ENCODE results near the gene MRTFA. TPM values are rescaled to one million over a fixed set of nuclear protein-coding genes. Genes with fewer than 3 reads are reported as not detected.

MRTFA gene
- total and polyA plus RNA-seq, 8 donors = 11.1 to 706 (median 61.2) TPM

GRCh38 chr22:40408718-40409612, 227.6 kb downstream of the MRTFA start:
- TF ChIP-seq POLR2AphosphoS5 (IDR thresholded peaks at IDR 0.05) (no peak), CTCF (IDR thresholded peaks at IDR 0.05) (no peak), POLR2A (IDR thresholded peaks at IDR 0.05) (no peak), EP300 (IDR thresholded peaks at IDR 0.05) (no peak)
- Histone ChIP-seq H3K27ac (peak overlapping the region in 3 of 5 donors; percentile 2 to 56 (median 46)), H3K4me1 (peaks cover 12 to 23% (median 17%) of the 10 kb centered on the region in 4 donors), H3K9me3 (no peaks in the 10 kb centered on the region), H3K4me3 (no peak overlapping the region), H3K36me3 (peaks cover 74 to 88% (median 84%) of the 10 kb centered on the region in 4 donors), H3K27me3 (no peaks in the 10 kb centered on the region)
- no peak for DNase-seq
- 80 to 89% (median 86%) methylated on average over 18 to 21 of the region's 21 CpGs for WGBS, 5 donors
- intact Hi-C loops (cut with DNase I; ENCODE audit: low total_unique reads) = no loop called here

- Histone ChIP-seq H3K4me1 (peaks cover 11 to 30% (median 14%) of the 10 kb centered on the region in 4 donors), H3K9me3 (no peaks in the 10 kb centered on the region), H3K4me3 (no peak overlapping the region), H3K27me3 (no peaks in the 10 kb centered on the region), H3K27ac (peak overlapping the region in 1 of 5 donors; percentile 6), H3K36me3 (peaks cover 78 to 97% (median 92%) of the 10 kb centered on the region in 4 donors)
- intact Hi-C loops (cut with DNase I; ENCODE audit: low total_unique reads) = no loop called here
- WGBS, 5 donors = 85 to 88% (median 86%) methylated on average over 24 to 32 of the region's 32 CpGs
- no peak for TF ChIP-seq EP300 (IDR thresholded peaks at IDR 0.05)
- no peak for TF ChIP-seq POLR2A (IDR thresholded peaks at IDR 0.05)
- TF ChIP-seq POLR2AphosphoS5 (IDR thresholded peaks at IDR 0.05) = no peak
- TF ChIP-seq CTCF (IDR thresholded peaks at IDR 0.05) = no peak
- no peak for DNase-seq
These were observed 228.4 kb downstream of the MRTFA start for GRCh38 chr22:40407831-40408717.

GRCh38 chr22:40407021-40407761, 229.3 kb downstream of the MRTFA start:
- DNase-seq = no peak
- 91 to 95% (median 92%) methylated on average over 34 to 37 of the region's 37 CpGs for WGBS, 5 donors

More at GRCh38 chr22:40407021-40407761, 229.3 kb downstream of the MRTFA start:
- no peak overlapping the region for H3K4me3 ChIP-seq
- intact Hi-C loops (cut with DNase I; ENCODE audit: low total_unique reads) = no loop called here
- H3K36me3 ChIP-seq = peaks cover 81 to 100% (median 96%) of the 10 kb centered on the region in 4 donors
- no peak overlapping the region for H3K27ac ChIP-seq
- no peak for TF ChIP-seq EP300 (IDR thresholded peaks at IDR 0.05)
- TF ChIP-seq POLR2AphosphoS5 (IDR thresholded peaks at IDR 0.05) = no peak
- no peak for TF ChIP-seq CTCF (IDR thresholded peaks at IDR 0.05)
- no peak for TF ChIP-seq POLR2A (IDR thresholded peaks at IDR 0.05)
- H3K4me1 ChIP-seq = peaks cover 11 to 33% (median 14%) of the 10 kb centered on the region in 4 donors
- no peaks in the 10 kb centered on the region for H3K27me3 ChIP-seq
- no peaks in the 10 kb centered on the region for H3K9me3 ChIP-seq
